Measurements from ENCODE around the gene ITPKA. TPM values are rescaled to one million over a fixed set of nuclear protein-coding genes. Genes with fewer than 3 reads are reported as not detected.

Gene ITPKA
- total and polyA plus RNA-seq, 2 donors (not counting 1 experiment from before 2014, with no cell fraction given) = 0.22 TPM; not detected in 1

DNA sequence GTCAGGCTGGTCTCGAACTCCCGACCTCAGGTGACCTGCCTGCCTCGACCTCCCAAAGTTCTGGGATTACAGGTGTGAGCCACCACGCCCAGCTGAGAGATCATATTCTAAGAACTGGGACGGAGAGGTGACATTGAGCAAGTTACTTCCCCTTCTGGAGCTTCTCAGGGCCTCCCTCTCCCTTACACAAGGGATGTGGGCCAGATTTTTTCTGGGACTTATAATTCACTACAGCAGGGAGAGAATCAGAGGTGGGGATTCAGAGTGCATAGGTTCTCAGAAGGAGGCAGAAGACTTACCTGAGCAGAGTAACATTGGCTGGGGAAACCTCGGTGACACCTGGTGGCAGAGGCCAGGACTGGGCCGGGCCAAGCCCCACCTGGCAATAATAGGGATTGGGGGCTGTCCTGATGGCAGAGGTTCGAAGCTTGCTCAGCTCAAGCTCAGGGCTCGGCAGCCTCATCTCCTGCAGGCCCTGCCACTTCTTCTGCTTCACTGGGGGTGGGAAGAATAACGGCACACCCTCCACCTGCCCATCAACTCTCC lies 13.2 kb downstream of the ITPKA start:
- no peak for DNase-seq
- Histone ChIP-seq H3K9ac (ENCODE audit: low read length) (no peak overlapping the region), H3K4me3 (ENCODE audit: control extremely low read depth in 1 of 5, extremely low read depth in 1 of 5, insufficient read depth in 1 of 5, low read depth in 2 of 5, low read length in 4 of 5) (no peak overlapping the region), H3K9me3 (ENCODE audit: control extremely low read depth in 1 of 3, control insufficient read depth in 2 of 3, insufficient read depth in 1 of 3, low read length in 2 of 3) (peaks cover 0 to 1% (median 0%) of the 10 kb centered on the region in 3 donors), H3K36me3 (replicated peaks in 1 of 2; ENCODE audit: control extremely low read depth in 1 of 2, control insufficient read depth in 1 of 2, extremely low read depth in 1 of 2, insufficient read depth in 2 of 2, low read length in 1 of 2) (no peaks in the 10 kb centered on the region), H2AFZ (ENCODE audit: insufficient read depth, low read depth, low read length, poor library complexity, severe bottlenecking) (no peak overlapping the region), H3K79me2 (ENCODE audit: control insufficient read depth, insufficient read depth, low read length) (no peaks in the 10 kb centered on the region), H3K4me2 (replicated peaks; ENCODE audit: low read depth, low read length, poor library complexity, severe bottlenecking) (no peak overlapping the region), H3K27ac (ENCODE audit: low read length in 2 of 2) (no peak overlapping the region), H3K27me3 (replicated peaks in 1 of 4; ENCODE audit: control extremely low read depth in 1 of 4, control insufficient read depth in 3 of 4, insufficient read depth in 4 of 4, low read length in 3 of 4) (peaks cover 0 to 20% (median 8%) of the 10 kb centered on the region in 4 experiments), H3K4me1 (ENCODE audit: control insufficient read depth in 2 of 2, insufficient read depth in 2 of 2, low read length in 2 of 2) (peaks cover 20 to 21% of the 10 kb centered on the region in 2 donors), H4K20me1 (ENCODE audit: control insufficient read depth, insufficient read depth, low read length, poor library complexity, severe bottlenecking) (no peaks in the 10 kb centered on the region)
- no peak for ATAC-seq (ENCODE audit: low read depth)
- peaks cover 6% of the 10 kb centered on the region for H3K27me3 Mint-ChIP-seq
- no peak overlapping the region for H3K4me3 Mint-ChIP-seq
- no peaks in the 10 kb centered on the region for H3K9me3 Mint-ChIP-seq (ENCODE audit: insufficient read depth)
- H3K4me1 Mint-ChIP-seq = peaks cover 15% of the 10 kb centered on the region
- no peak for TF ChIP-seq EZH2 (IDR thresholded peaks at IDR 0.05; ENCODE audit: borderline replicate concordance, insufficient read depth, low read depth, low read length, poor library complexity, severe bottlenecking)
- TF ChIP-seq, protein P1, sequence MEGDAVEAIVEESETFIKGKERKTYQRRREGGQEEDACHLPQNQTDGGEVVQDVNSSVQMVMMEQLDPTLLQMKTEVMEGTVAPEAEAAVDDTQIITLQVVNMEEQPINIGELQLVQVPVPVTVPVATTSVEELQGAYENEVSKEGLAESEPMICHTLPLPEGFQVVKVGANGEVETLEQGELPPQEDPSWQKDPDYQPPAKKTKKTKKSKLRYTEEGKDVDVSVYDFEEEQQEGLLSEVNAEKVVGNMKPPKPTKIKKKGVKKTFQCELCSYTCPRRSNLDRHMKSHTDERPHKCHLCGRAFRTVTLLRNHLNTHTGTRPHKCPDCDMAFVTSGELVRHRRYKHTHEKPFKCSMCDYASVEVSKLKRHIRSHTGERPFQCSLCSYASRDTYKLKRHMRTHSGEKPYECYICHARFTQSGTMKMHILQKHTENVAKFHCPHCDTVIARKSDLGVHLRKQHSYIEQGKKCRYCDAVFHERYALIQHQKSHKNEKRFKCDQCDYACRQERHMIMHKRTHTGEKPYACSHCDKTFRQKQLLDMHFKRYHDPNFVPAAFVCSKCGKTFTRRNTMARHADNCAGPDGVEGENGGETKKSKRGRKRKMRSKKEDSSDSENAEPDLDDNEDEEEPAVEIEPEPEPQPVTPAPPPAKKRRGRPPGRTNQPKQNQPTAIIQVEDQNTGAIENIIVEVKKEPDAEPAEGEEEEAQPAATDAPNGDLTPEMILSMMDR (IDR thresholded peaks at IDR 0.05) = no peak
- 83% methylated on average over 9 of the region's 10 CpGs for WGBS (ENCODE audit: insufficient coverage)
- no peak overlapping the region for H3K27ac Mint-ChIP-seq
- ChIA-PET CTCF (interaction anchor here (0.6 to 2.6 kb wide), 3 partner anchors 41 to 224 kb away, joined by 3 to 15 read pairs (median 3); no protein-coding TSS in a partner anchor), POLR2A (no interaction called here)
- intact Hi-C loops (cut with micrococcal nuclease) = loop anchor here (1.0 kb wide), 1 partner anchor 42 kb away; no protein-coding TSS in a partner anchor

DNA sequence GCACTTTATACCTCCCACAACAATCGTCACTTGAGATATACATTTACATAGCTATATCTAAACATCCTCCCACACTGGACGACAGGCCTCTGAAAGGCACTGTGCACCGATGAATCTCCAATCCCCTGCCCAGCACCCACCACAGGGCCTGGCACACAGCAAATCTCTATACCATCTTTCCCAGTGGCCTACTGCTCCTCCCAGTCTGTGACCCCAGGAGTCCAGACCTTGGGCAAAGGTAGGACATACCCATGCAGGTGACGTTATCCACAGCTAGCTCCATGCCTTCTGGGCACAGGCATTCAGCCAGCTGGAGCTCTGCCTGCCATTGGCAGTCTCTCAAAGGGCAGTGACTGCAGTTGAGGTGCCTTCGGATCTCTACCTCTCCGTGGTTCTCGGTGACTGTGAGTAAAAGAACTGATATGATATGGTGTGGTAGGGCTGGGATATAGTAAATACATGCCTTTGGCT lies 14.2 kb downstream of the ITPKA start:
- POLR2A ChIA-PET = no interaction called here

More for the DNA sequence above, 14.2 kb downstream of the ITPKA start:
- no peak overlapping the region for H3K27ac Mint-ChIP-seq
- Histone ChIP-seq H3K9me3 (ENCODE audit: control extremely low read depth in 1 of 3, control insufficient read depth in 2 of 3, insufficient read depth in 1 of 3, low read length in 2 of 3) (peaks cover 0 to 9% (median 0%) of the 10 kb centered on the region in 3 donors), H3K36me3 (replicated peaks in 1 of 2; ENCODE audit: control extremely low read depth in 1 of 2, control insufficient read depth in 1 of 2, extremely low read depth in 1 of 2, insufficient read depth in 2 of 2, low read length in 1 of 2) (no peaks in the 10 kb centered on the region), H4K20me1 (ENCODE audit: control insufficient read depth, insufficient read depth, low read length, poor library complexity, severe bottlenecking) (no peaks in the 10 kb centered on the region), H3K27me3 (replicated peaks in 1 of 4; ENCODE audit: control extremely low read depth in 1 of 4, control insufficient read depth in 3 of 4, insufficient read depth in 4 of 4, low read length in 3 of 4) (peaks cover 0 to 20% (median 10%) of the 10 kb centered on the region in 4 experiments), H3K9ac (ENCODE audit: low read length) (no peak overlapping the region), H3K4me2 (replicated peaks; ENCODE audit: low read depth, low read length, poor library complexity, severe bottlenecking) (no peak overlapping the region), H3K27ac (ENCODE audit: low read length in 2 of 2) (no peak overlapping the region), H3K4me1 (ENCODE audit: control insufficient read depth in 2 of 2, insufficient read depth in 2 of 2, low read length in 2 of 2) (peaks cover 20 to 21% of the 10 kb centered on the region in 2 donors), H3K4me3 (ENCODE audit: control extremely low read depth in 1 of 5, extremely low read depth in 1 of 5, insufficient read depth in 1 of 5, low read depth in 2 of 5, low read length in 4 of 5) (no peak overlapping the region), H2AFZ (ENCODE audit: insufficient read depth, low read depth, low read length, poor library complexity, severe bottlenecking) (no peak overlapping the region), H3K79me2 (ENCODE audit: control insufficient read depth, insufficient read depth, low read length) (no peaks in the 10 kb centered on the region)
- DNase-seq (no peak), ATAC-seq (ENCODE audit: low read depth) (no peak)
- CTCF ChIA-PET = interaction anchor here (0.7 to 2.6 kb wide), 3 partner anchors 10 to 223 kb away, joined by 3 to 15 read pairs (median 3); no protein-coding TSS in a partner anchor
- no peak for TF ChIP-seq EZH2 (IDR thresholded peaks at IDR 0.05; ENCODE audit: borderline replicate concordance, insufficient read depth, low read depth, low read length, poor library complexity, severe bottlenecking)
- TF ChIP-seq, protein P1 (IDR thresholded peaks at IDR 0.05) = no peak
- peaks cover 6% of the 10 kb centered on the region for H3K27me3 Mint-ChIP-seq
- no peaks in the 10 kb centered on the region for H3K9me3 Mint-ChIP-seq (ENCODE audit: insufficient read depth)
- intact Hi-C loops (cut with micrococcal nuclease) = loop anchor here (1.0 kb wide), 1 partner anchor 43 kb away; no protein-coding TSS in a partner anchor
- no peak overlapping the region for H3K4me3 Mint-ChIP-seq
- 90% methylated on average over 7 of the region's 7 CpGs for WGBS (ENCODE audit: insufficient coverage)
- H3K4me1 Mint-ChIP-seq = peaks cover 16% of the 10 kb centered on the region

All from B cell (primary cell).